Neuronal stem cell (in vitro differentiated cells): ENCODE measurements around the gene COIL.

Source experiments
- DNase-seq: peaks from one replicate; pipeline ENCODE4 v3.0.0-alpha.2; 2013; ENCODE audit warnings: low spot score
- H2AFZ ChIP-seq: one replicate; pipeline ENCODE4 v1.6.1; 2013; ENCODE audit warnings: mild to moderate bottlenecking, low read length, inconsistent platforms
- H2AK5ac ChIP-seq: 2 replicates; pipeline ENCODE4 v1.6.1; 2013; ENCODE audit warnings: low read depth, mild to moderate bottlenecking, inconsistent platforms, low read length, moderate library complexity, mixed read lengths
- H2BK120ac ChIP-seq: 2 replicates; pipeline ENCODE4 v1.6.1; 2013; ENCODE audit warnings: low read depth, mild to moderate bottlenecking, inconsistent platforms, low read length, moderate library complexity, mixed read lengths
- H2BK12ac ChIP-seq: one replicate; pipeline ENCODE4 v1.6.1; 2013; ENCODE audit warnings: low read length, inconsistent platforms
- H2BK15ac ChIP-seq: 2 replicates; pipeline ENCODE4 v1.6.1; 2013; ENCODE audit warnings: mild to moderate bottlenecking, low read length, inconsistent platforms, mixed read lengths
- H2BK5ac ChIP-seq: one replicate; pipeline ENCODE4 v1.6.1; 2013; ENCODE audit warnings: inconsistent platforms, mild to moderate bottlenecking, low read length, moderate library complexity
- H3K14ac ChIP-seq: one replicate; pipeline ENCODE4 v1.6.1; 2013; ENCODE audit warnings: low read length, inconsistent platforms
- H3K18ac ChIP-seq: 2 replicates; pipeline ENCODE4 v1.6.1; 2013; ENCODE audit warnings: low read length, inconsistent platforms
- H3K23ac ChIP-seq: 2 replicates; pipeline ENCODE4 v1.6.1; 2013; ENCODE audit warnings: low read depth, mild to moderate bottlenecking, mixed read lengths, low read length, inconsistent platforms; ENCODE audit not compliant: poor library complexity
- H3K27ac ChIP-seq: replicated peaks from 3 replicates; pipeline ENCODE4 v1.5.1; 2013; ENCODE audit warnings: low read length, inconsistent platforms
- H3K27me3 ChIP-seq, 3 experiments: 2 replicates each; pipeline ENCODE4 v1.6.1; 2013; ENCODE audit warnings: low read length in 3 of 3, mild to moderate bottlenecking in 2 of 3, inconsistent platforms in 1 of 3, low read depth in 1 of 3, mixed read lengths in 1 of 3, moderate library complexity in 1 of 3; ENCODE audit not compliant: control insufficient read depth in 3 of 3, insufficient read depth in 3 of 3
- H3K36me3 ChIP-seq, 2 donors: replicated peaks in 1 of 2; 2 replicates each; pipeline ENCODE4 v1.6.1; 2013; ENCODE audit warnings: low read length in 2 of 2; ENCODE audit not compliant: control insufficient read depth in 2 of 2, insufficient read depth in 2 of 2
- H3K4ac ChIP-seq: 2 replicates; pipeline ENCODE4 v1.6.1; 2013; ENCODE audit warnings: inconsistent platforms, mild to moderate bottlenecking, low read length, moderate library complexity
- H3K4me1 ChIP-seq, 2 donors: 1 replicate in 1 of 2; 2 replicates in 1 of 2; pipeline ENCODE4 v1.6.1; 2013; ENCODE audit warnings: low read length in 2 of 2, low read depth in 1 of 2; ENCODE audit not compliant: control insufficient read depth in 2 of 2, insufficient read depth in 1 of 2
- H3K4me2 ChIP-seq: one replicate; pipeline ENCODE4 v1.6.1; 2013; ENCODE audit warnings: mild to moderate bottlenecking, low read length, inconsistent platforms; ENCODE audit not compliant: insufficient read depth, poor library complexity, severe bottlenecking
- H3K4me3 ChIP-seq, 2 donors: 2 replicates each; pipeline ENCODE4 v1.5.1; 2013; ENCODE audit warnings: low read length in 2 of 2, mild to moderate bottlenecking in 2 of 2, inconsistent platforms in 1 of 2, moderate library complexity in 1 of 2
- H3K79me1 ChIP-seq: one replicate; pipeline ENCODE4 v1.6.1; 2013; ENCODE audit warnings: low read depth, mild to moderate bottlenecking, inconsistent platforms, low read length, moderate library complexity
- H3K9ac ChIP-seq: one replicate; pipeline ENCODE4 v1.6.1; 2013; ENCODE audit warnings: mild to moderate bottlenecking, low read depth, low read length, inconsistent platforms; ENCODE audit not compliant: poor library complexity
- H3K9me3 ChIP-seq, 2 donors: replicated peaks in 1 of 2; 2 replicates each; pipeline versions ENCODE3 to v1.6.1; 2013; ENCODE audit warnings: low read length in 2 of 2, mild to moderate bottlenecking in 2 of 2, inconsistent platforms in 1 of 2, low read depth in 1 of 2, mixed read lengths in 1 of 2, moderate library complexity in 1 of 2; ENCODE audit not compliant: control insufficient read depth in 2 of 2, insufficient read depth in 1 of 2
- H4K8ac ChIP-seq: one replicate; pipeline ENCODE4 v1.6.1; 2013; ENCODE audit warnings: low read depth, mild to moderate bottlenecking, inconsistent platforms, low read length, moderate library complexity
- H4K91ac ChIP-seq: one replicate; pipeline ENCODE4 v1.6.1; 2013; ENCODE audit warnings: low read length, low read depth, mild to moderate bottlenecking, inconsistent platforms; ENCODE audit not compliant: poor library complexity
- WGBS, 2 donors: extraction: QIAGEN DNeasy Blood & Tissue Kit; methylation state at CpG; one replicate each; pipeline ENCODE4 v1.1.7; 2013; ENCODE audit warnings: missing lambda C conversion rate in 2 of 2, mixed read lengths in 1 of 2; ENCODE audit not compliant: insufficient read length in 2 of 2, insufficient replicate concordance in 1 of 2; ENCODE audit errors: extremely low coverage in 2 of 2; 5-methylcytosine and 5-hydroxymethylcytosine counted together

Gene COIL

DNA sequence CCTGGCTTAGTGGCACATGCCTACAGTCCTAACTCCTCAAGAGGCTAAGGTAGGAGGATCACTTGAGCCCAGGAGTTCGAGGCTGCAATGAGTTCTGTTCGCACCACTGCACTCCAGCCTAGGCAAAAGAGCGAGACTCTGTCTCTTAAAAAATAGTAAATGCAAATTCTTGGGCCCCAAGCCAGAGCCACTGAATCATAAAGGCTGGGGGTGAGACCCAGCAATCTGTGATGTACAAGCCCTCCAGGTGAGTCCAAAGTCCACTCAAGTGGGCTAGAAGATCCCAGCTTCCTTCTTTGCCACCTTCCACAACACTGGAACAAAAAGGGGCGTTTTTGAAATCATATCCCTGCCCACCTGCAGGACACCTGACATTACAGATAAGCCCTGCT, 63.9 kb downstream of the COIL start:
- Histone ChIP-seq H3K23ac (no peak overlapping the region), H2AK5ac (no peak overlapping the region), H2BK12ac (no peak overlapping the region), H3K27me3 (no peaks in the 10 kb centered on the region), H3K4me1 (peaks cover 7 to 11% of the 10 kb centered on the region in 2 donors), H3K18ac (no peak overlapping the region), H2BK15ac (no peak overlapping the region), H2BK5ac (no peak overlapping the region), H3K36me3 (peaks cover 0 to 22% of the 10 kb centered on the region in 2 donors), H3K4me2 (no peak overlapping the region), H3K4ac (no peak overlapping the region), H3K14ac (no peak overlapping the region), H3K4me3 (no peak overlapping the region), H3K27ac (no peak overlapping the region), H3K9me3 (no peaks in the 10 kb centered on the region), H3K79me1 (no peaks in the 10 kb centered on the region), H4K8ac (no peak overlapping the region), H2BK120ac (no peak overlapping the region), H2AFZ (no peak overlapping the region), H4K91ac (no peak overlapping the region), H3K9ac (no peak overlapping the region)
- WGBS, 2 donors, result no CpG with 5 or more reads among the region's 4 CpGs
- DNase-seq, result no peak

DNA sequence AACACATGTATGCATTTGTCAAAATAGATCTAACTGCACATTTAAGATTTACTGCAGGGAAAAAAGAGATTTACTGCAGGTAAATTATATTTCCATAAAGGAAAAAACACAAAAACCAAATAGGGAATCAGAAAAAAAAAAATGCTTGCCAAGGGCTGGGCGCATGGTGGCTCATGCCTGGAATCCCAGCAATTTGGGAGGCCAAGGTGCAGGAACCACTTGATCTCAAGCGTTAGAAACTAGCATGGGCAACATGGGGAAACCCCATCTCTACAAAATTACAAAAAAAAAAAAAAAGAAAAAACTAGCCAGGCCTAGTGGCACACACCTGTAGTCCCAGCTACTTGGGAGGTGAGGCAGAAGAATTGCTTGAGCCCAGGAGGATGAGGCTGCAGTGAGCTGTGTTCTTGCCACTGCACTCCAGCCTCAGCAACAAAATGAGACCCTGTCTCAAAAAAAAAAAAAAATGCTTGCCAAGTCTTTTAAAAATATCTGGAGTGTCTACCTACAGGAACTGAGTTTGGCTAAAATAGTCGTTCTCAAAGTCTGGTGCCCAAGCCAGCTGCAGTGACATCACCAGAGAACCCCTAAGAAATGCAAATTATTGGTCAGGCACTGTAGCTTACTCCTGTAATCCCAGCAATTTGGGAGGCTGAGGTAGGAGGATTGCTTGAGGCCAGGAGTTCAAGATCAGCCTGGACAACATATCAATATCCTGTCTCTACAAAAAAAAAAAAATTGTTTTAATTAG, 64.5 kb downstream of the COIL start:
- Histone ChIP-seq H3K27me3 (no peaks in the 10 kb centered on the region), H2AK5ac (no peak overlapping the region), H3K9me3 (no peaks in the 10 kb centered on the region), H3K27ac (no peak overlapping the region), H3K23ac (no peak overlapping the region), H3K9ac (no peak overlapping the region), H4K8ac (no peak overlapping the region), H3K18ac (no peak overlapping the region), H4K91ac (no peak overlapping the region), H2BK120ac (no peak overlapping the region), H3K14ac (no peak overlapping the region), H3K36me3 (peaks cover 0 to 24% of the 10 kb centered on the region in 2 donors), H2BK12ac (no peak overlapping the region), H3K4me2 (no peak overlapping the region), H2BK5ac (no peak overlapping the region), H3K79me1 (no peaks in the 10 kb centered on the region), H3K4ac (no peak overlapping the region), H3K4me1 (peaks cover 7 to 11% of the 10 kb centered on the region in 2 donors), H2BK15ac (no peak overlapping the region), H3K4me3 (no peak overlapping the region), H2AFZ (no peak overlapping the region)
- no peak for DNase-seq
- WGBS, 2 donors, result no CpG with 5 or more reads among the region's 3 CpGs

DNA sequence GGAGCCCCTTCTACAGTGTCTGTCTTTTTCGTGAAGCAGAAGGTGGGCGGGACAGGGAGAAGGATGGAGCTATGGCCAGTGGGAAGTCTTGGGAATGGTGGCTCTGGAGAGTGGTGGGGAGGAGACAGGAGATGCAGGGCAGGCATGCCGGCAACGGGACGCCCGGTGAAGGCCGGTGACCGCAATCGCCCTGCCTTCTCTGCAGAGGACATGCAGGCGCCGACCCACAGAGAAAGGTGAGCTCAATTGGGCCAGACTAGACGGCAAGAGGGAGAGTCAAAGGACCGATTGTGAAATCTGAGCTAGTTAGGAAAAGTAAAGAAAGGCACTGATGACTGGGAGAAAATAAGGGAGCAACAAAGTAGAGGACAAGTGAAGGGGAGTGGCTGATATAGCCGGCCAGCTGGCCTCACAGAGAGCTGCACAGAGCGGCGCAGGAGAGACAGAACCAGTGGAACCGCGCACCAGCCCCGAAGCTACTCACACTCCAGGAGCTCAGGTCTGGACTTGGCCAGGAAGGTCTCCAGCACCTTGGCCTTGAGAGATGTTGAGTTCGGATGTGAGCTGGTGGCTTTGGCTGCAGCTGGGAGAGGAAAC, 65.9 kb downstream of the COIL start:
- Histone ChIP-seq H3K23ac (no peak overlapping the region), H2AK5ac (peak overlapping the region; percentile 57), H2BK120ac (no peak overlapping the region), H3K4me2 (no peak overlapping the region), H3K4me1 (peaks cover 7 to 11% of the 10 kb centered on the region in 2 donors), H3K14ac (no peak overlapping the region), H2AFZ (no peak overlapping the region), H3K4me3 (no peak overlapping the region), H2BK12ac (no peak overlapping the region), H3K9ac (no peak overlapping the region), H2BK15ac (no peak overlapping the region), H3K36me3 (peaks cover 2 to 28% of the 10 kb centered on the region in 2 donors), H3K27ac (no peak overlapping the region), H4K8ac (no peak overlapping the region), H4K91ac (no peak overlapping the region), H2BK5ac (no peak overlapping the region), H3K4ac (no peak overlapping the region), H3K9me3 (no peaks in the 10 kb centered on the region), H3K79me1 (no peaks in the 10 kb centered on the region), H3K18ac (peak overlapping the region; percentile 22), H3K27me3 (no peaks in the 10 kb centered on the region)
- WGBS, 2 donors, result no CpG with 5 or more reads among the region's 20 CpGs
- DNase-seq, result no peak

DNA sequence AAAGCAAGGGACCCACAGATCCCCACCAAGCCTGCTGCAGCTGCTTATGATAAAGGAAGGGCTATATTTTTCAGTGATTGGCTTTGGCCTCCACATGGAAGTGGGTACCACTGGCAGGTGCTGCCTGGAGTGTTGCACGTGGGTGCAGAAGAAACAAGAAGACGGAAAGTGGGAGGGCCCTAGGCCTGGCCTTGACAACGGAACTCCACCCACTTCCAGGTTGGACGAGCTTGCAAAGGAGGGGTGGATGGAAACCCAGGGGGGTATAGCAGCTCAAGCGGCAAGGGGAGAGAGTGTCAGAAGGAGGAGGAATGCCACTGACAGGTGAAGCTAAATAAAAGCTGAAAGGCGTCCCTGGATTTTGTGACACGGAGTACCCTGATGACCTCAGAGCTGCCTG, 67.3 kb downstream of the COIL start:
- Histone ChIP-seq H3K27ac (no peak overlapping the region), H3K18ac (no peak overlapping the region), H3K27me3 (no peaks in the 10 kb centered on the region), H2BK5ac (no peak overlapping the region), H3K79me1 (no peaks in the 10 kb centered on the region), H2AFZ (no peak overlapping the region), H2BK15ac (no peak overlapping the region), H3K9ac (no peak overlapping the region), H4K91ac (no peak overlapping the region), H3K4me1 (peaks cover 0 to 5% of the 10 kb centered on the region in 2 donors), H3K4ac (no peak overlapping the region), H3K4me3 (no peak overlapping the region), H3K9me3 (no peaks in the 10 kb centered on the region), H3K4me2 (no peak overlapping the region), H3K36me3 (peaks cover 2 to 28% of the 10 kb centered on the region in 2 donors), H2BK120ac (no peak overlapping the region), H2AK5ac (no peak overlapping the region), H3K14ac (no peak overlapping the region), H3K23ac (no peak overlapping the region), H4K8ac (no peak overlapping the region), H2BK12ac (no peak overlapping the region)
- no CpG with 5 or more reads among the region's 7 CpGs for WGBS, 2 donors
- no peak for DNase-seq
